Brain microvascular endothelial cell (primary cell): ENCODE measurements around the gene RNPEP.
"Not testable (repeated sequence)": the region's sequence is repeated elsewhere in the genome, so short reads cannot be mapped to it uniquely, and the experiment has no call there.

Experiments
- DNase-seq: peaks from one replicate; pipeline ENCODE4 v3.0.0-alpha.2; 2020
- H3K27ac ChIP-seq: fragments of 250-450 bp; sonication (Bioruptor Pico); 2 replicates; pipeline ENCODE4 v1.5.1; 2020; ENCODE audit warnings: mild to moderate bottlenecking, moderate library complexity
- H3K27me3 ChIP-seq: fragments of 250-450 bp; sonication (Bioruptor Pico); replicated peaks from 2 replicates; pipeline ENCODE4 v1.5.1; 2020; ENCODE audit warnings: mild to moderate bottlenecking
- H3K36me3 ChIP-seq: fragments of 250-450 bp; sonication (Bioruptor Pico); replicated peaks from 2 replicates; pipeline ENCODE4 v1.5.1; 2020; ENCODE audit warnings: mild to moderate bottlenecking
- H3K4me3 ChIP-seq: 2 replicates; pipeline ENCODE4 v1.5.1; 2011; ENCODE audit warnings: low read depth, mild to moderate bottlenecking, control low read depth, low read length, moderate library complexity
- CTCF ChIP-seq: IDR thresholded peaks from 2 replicates; pipeline ENCODE4 v1.5.1; 2011; ENCODE audit warnings: low read depth, mild to moderate bottlenecking, moderate library complexity, low read length, control low read depth, inconsistent platforms; ENCODE audit errors: missing control alignments
- in situ Hi-C: cut with HindIII; loops from 2 replicates; pipeline ENCODE4 v1.10.0; 2017; ENCODE audit warnings: low sequenced_read_pairs, low pct_ligation_motif_present

The RNPEP gene

GRCh38 chr1:201939574-201939973, 42.9 kb upstream of the RNPEP start:
- no peak for TF ChIP-seq CTCF
- no peaks in the 10 kb centered on the region for H3K27me3 ChIP-seq
- DNase-seq, result no peak
- in situ Hi-C loops, result no loop called here
- H3K36me3 ChIP-seq, result no peaks in the 10 kb centered on the region
- H3K27ac ChIP-seq, result no peak overlapping the region
- H3K4me3 ChIP-seq, result no peak overlapping the region

- H3K36me3 ChIP-seq, H3K27me3 ChIP-seq, H3K4me3 ChIP-seq, H3K27ac ChIP-seq, DNase-seq, in situ Hi-C loops: not testable (repeated sequence)
Measured at GRCh38 chr1:201940316-201940715, 42.1 kb upstream of the RNPEP start.

- Histone ChIP-seq H3K27ac (no peak overlapping the region), H3K36me3 (no peaks in the 10 kb centered on the region), H3K27me3 (no peaks in the 10 kb centered on the region), H3K4me3 (no peak overlapping the region)
- in situ Hi-C loops, result no loop called here
- no peak for DNase-seq
- TF ChIP-seq CTCF, result no peak
Measured at GRCh38 chr1:201941420-201942128, 40.9 kb upstream of the RNPEP start.

GRCh38 chr1:201942129-201942495, 40.3 kb upstream of the RNPEP start:
- Histone ChIP-seq H3K27me3 (no peaks in the 10 kb centered on the region), H3K27ac (no peak overlapping the region), H3K36me3 (no peaks in the 10 kb centered on the region), H3K4me3 (no peak overlapping the region)
- DNase-seq, result no peak
- in situ Hi-C loops, result no loop called here
- no peak for TF ChIP-seq CTCF

- no peaks in the 10 kb centered on the region for H3K36me3 ChIP-seq
- DNase-seq, result no peak
- no peak overlapping the region for H3K4me3 ChIP-seq
- no peaks in the 10 kb centered on the region for H3K27me3 ChIP-seq
- no peak overlapping the region for H3K27ac ChIP-seq
- in situ Hi-C loops, result no loop called here
- no peak for TF ChIP-seq CTCF
Measured at GRCh38 chr1:201944002-201944401, 38.4 kb upstream of the RNPEP start.

GRCh38 chr1:201944639-201945038, 37.8 kb upstream of the RNPEP start:
- no peaks in the 10 kb centered on the region for H3K36me3 ChIP-seq
- H3K27me3 ChIP-seq, result no peaks in the 10 kb centered on the region
- DNase-seq, result no peak
- H3K27ac ChIP-seq, result no peak overlapping the region
- no peak for TF ChIP-seq CTCF
- no peak overlapping the region for H3K4me3 ChIP-seq
- in situ Hi-C loops, result no loop called here
